GM08714 (cell line): ENCODE results near the gene IL34.

Source experiments
- H3K4me3 ChIP-seq: fragments of 200-500 bp; sonication (Bioruptor generic); 2 replicates; pipeline ENCODE4 v1.5.1; 2014; ENCODE audit warnings: mild to moderate bottlenecking, low read length, inconsistent platforms
- ZNF274 ChIP-seq: IDR thresholded peaks from 2 replicates; pipeline ENCODE4 v1.6.1; 2012; ENCODE audit warnings: mild to moderate bottlenecking, low read depth, low read length

Gene IL34

GRCh38 chr16:70644763-70645597 is 1.4 kb upstream of the IL34 start:
- no peak for TF ChIP-seq ZNF274

DNA sequence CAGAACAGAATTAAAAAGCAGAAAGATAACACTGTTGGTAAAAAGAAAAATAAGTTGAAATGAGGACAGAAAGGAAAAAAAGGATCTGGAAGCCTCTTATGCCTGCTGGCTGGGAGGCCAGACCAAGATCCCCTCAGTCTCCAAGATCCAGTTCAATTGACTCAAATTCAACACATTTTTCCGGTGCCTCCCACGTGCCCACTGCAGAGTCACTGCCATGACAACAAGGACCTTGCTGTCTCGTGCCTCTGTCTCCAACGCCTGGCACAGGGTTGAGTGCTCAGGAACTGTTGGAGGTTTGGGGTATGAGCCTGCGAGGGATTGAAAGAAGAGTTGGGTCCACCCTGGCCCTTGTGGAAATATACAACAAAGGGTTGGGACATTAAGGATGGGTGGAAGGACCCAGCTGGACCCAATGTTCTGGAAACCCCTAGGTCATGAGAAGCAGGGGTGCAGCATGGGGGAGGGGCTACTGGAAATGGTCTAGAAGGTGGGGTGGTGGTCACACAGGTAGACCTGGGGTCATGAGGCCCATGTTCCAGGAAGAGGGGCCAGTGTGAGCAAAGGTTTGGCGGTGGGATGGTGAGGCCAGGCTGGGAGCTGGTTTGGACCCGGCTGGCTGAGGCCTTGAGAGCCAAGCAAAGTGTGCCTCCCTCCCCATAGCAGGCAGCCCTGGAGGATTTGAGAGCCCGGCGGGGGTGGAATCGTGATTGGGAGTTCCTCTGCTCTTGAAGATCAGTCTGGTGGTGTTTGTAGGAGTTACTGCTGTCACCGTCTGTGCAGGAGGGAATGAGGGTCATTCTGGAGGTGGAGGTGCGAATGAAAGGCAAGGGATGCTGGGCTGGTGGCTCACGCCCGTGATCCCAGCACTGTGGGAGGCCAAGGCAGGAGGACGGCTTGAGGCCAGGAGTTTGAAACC is 1.3 kb downstream of the IL34 start:
- no peak for TF ChIP-seq ZNF274

More at GRCh38 chr16:70644763-70645597, 1.4 kb upstream of the IL34 start:
- H3K4me3 ChIP-seq, result no peak overlapping the region

GRCh38 chr16:70648606-70649005 is 2.2 kb downstream of the IL34 start:
- TF ChIP-seq ZNF274, result no peak
- no peak overlapping the region for H3K4me3 ChIP-seq

More for the DNA sequence above, 1.3 kb downstream of the IL34 start:
- H3K4me3 ChIP-seq, result no peak overlapping the region

DNA sequence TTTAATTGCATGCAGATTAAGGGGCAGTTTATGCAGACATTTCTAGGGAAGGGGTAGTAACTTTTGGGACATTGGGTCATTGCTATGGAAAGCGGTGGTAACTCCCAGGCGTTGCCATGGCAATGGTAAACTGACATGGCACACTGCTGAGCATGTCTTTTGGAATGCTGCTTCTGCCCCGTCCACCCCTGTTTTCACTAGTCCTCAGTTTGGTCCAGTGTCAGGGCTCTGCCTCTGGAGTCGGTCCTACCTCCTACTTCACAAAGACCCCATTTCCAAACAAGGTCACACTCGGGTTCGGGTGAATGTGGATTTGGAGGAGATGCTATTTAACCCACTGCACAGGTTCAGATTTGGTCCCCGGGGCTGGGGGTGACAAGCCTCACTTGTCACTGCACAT is 2.9 kb downstream of the IL34 start:
- no peak overlapping the region for H3K4me3 ChIP-seq
- TF ChIP-seq ZNF274, result no peak

DNA sequence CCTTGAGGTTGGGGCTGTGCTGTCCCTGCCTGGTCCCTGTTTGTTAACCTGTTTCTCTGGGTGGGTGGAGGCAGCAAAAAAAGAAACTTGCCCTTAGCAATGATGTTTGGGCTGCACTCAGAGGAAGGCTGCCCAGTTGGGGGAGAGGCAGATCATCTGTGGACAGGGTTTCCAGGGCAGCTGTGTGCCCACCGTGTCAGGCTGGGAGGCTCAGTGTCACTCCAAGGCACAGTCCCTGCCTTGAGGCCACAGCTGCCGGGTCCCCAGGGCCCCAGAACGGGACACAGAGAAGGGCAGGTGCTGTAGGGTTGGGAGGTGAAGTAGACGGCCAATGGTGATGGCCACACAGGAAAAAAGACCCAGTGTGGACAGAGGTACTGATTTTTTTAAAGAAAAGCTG is 3.9 kb downstream of the IL34 start:
- no peak for TF ChIP-seq ZNF274

DNA sequence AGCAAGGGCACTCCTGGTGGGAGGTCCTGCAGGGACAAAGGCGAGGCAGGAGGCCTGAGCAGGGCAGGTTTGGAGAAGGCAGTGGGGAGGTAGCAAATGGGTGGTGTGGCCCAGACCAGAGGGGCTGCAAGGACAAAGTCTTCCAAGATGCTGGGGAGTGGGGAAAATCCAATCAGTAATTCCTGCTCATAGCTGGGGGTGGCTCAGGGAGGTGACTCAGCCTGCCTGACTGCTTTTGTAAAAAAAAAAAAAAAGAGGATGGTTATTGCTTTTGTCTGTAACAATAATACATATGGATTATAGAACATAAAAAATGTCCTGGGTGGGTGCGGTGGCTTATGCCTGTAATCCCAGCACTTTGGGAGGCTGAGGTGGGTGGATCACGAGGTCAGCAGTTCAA is 5.2 kb downstream of the IL34 start:
- H3K4me3 ChIP-seq, result no peak overlapping the region
- no peak for TF ChIP-seq ZNF274

More for the DNA sequence above, 3.9 kb downstream of the IL34 start:
- no peak overlapping the region for H3K4me3 ChIP-seq

DNA sequence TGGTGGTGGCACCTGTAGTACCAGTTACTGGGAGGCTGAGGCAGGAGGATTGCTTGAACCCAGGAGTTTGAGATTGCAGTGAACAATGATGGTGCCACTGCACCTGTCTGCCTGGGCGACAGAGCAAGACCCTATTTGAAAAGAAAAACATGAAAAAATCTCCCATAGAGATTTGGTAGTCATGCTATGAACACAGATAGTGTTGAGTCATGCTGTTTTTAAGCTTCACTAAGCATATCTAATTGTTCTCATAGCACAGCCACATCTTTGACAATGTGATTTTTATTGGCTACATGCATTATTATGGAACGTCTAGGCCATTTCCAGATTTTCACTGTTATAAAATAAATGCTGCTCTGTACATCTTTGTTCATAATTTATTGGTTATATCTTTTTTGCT is 6.0 kb downstream of the IL34 start:
- TF ChIP-seq ZNF274, result no peak
- no peak overlapping the region for H3K4me3 ChIP-seq

GRCh38 chr16:70653406-70653805 is 7.0 kb downstream of the IL34 start:
- TF ChIP-seq ZNF274, result no peak

GRCh38 chr16:70653809-70654771 is 7.7 kb downstream of the IL34 start:
- no peak for TF ChIP-seq ZNF274
- H3K4me3 ChIP-seq, result no peak overlapping the region

More at GRCh38 chr16:70653406-70653805, 7.0 kb downstream of the IL34 start:
- H3K4me3 ChIP-seq, result no peak overlapping the region

- no peak for TF ChIP-seq ZNF274
- H3K4me3 ChIP-seq, result no peak overlapping the region
Measured at GRCh38 chr16:70656065-70656711, 9.8 kb downstream of the IL34 start.

GRCh38 chr16:70656712-70657263 is 10.4 kb downstream of the IL34 start:
- TF ChIP-seq ZNF274, result no peak

DNA sequence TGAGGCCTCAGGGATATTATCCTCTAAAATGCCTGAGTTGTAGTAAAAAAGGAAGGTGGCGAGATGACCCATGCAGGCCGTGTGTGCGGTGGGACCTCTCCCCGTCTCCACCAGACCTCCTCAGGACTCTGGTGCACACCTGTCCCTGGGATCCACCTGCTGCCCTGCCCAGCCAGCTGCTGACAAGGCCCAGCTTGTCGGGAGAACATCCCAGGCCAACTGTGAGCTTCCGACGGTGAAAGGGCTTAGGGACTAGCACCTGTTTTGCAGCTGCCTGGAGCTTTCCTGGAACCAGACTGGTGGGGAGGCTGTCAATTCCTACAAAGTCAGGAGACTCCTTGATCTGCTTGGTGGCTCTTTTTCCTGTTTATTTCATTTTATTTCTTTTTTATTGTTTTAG is 11.6 kb downstream of the IL34 start:
- TF ChIP-seq ZNF274, result no peak
- H3K4me3 ChIP-seq, result no peak overlapping the region

More at GRCh38 chr16:70656712-70657263, 10.4 kb downstream of the IL34 start:
- no peak overlapping the region for H3K4me3 ChIP-seq

DNA sequence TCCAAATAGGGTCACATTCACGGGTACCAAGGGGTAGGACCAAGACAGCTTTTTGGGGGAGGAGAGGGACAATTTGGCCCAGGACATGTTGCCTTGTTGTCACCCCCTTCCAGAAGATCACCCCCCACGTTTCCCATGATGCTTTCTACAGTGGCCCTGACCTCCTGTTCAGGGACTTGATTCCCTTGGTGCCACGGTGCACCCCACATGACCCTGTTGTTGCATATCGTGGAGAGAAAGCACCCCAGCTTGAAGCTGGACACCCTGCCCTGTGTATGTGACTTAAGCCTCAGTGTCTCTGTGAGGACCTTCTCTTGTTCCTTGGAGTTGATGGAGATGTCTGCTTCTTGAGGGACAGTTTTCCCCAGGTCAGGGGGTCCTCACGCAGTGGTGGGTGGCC is 12.6 kb downstream of the IL34 start:
- H3K4me3 ChIP-seq, result no peak overlapping the region
- TF ChIP-seq ZNF274, result no peak

GRCh38 chr16:70659546-70659945 is 13.2 kb downstream of the IL34 start:
- no peak overlapping the region for H3K4me3 ChIP-seq
- TF ChIP-seq ZNF274, result no peak
